CD1c-positive myeloid dendritic cell (primary cell): ENCODE results near the gene SNX20.

Source experiments
- DNase-seq: peaks from one replicate; pipeline ENCODE4 v3.0.0-alpha.2; 2016; ENCODE audit errors: extremely low spot score

Gene SNX20

DNA sequence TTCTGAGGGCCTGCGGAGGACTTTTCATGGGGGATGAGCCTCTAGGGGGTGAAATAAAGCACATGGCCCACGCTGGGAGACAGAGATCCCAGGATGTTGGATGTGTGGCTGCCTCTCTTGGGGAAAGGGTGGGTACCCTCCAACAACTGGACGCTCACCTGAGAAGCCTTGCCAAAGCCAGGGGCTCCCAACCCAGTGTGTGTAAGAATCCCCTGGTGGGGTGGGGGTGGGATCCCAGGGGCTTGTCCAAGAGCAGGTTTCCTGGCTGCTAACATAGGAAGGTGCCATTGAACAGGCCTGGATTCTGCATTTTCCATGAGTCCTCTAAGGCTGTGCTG lies 587 bp downstream of the SNX20 start:
- no peak for DNase-seq

DNA sequence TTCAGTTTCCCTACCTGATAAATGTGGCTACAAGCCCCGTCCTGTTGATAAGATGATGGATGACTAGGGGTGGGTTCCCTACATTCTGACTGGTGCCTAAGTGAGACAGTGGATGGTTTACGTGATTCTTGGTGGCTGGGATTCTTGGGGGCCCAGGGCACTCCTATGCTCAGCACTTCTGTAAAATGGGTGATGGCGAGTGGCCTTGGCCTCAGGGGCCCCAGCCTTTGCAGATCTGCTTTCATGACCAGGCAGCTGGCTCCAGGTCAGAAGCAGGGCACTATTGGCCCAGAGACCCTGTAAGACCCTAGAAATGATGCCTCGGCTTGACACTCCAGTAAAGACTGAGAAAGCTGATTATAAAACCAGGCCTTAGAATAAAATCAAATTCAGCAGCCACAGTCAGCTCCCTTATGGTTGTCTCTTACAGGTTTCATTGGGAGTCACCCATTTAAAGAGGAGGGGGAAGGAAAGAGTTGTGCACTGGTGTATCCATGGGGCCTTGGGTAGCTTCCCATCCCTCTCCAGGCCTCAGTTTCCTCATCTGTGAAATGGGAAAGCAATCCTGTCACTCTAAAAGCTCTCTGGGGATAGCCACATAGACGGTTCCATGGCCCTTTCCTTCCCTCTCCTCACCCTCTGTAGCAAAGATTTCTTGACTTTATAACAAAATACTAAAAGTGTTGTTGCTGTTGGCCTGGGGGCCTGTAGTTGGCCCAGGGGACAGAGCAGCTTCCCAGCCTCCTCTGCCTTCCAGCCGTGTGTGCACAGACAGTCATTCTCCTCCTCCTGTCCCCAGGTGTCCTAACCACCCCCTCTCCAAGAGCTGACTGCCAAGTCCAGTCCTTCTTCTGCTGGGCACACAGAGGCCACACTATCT lies 1.2 kb downstream of the SNX20 start:
- no peak for DNase-seq

DNA sequence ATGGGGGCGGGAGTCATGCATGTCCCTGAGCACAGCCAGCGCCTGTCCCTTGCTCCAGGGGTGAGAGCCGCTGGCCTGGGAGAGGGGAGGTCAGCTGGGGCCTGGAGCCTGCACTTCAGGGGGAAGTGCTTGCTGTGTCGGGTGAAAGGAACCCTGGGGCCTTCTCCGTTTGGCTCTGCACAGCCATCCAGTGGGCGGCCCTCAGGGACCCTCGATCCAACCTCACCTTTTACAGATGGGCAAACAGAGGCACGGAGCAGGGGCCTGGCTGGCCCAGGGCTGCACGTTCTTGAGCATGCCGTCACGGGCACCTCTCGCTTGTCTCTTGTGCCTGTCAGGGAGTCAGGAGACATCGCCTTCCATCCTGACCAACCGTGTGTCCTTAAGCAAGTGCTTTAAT lies 1.8 kb downstream of the SNX20 start:
- no peak for DNase-seq

DNA sequence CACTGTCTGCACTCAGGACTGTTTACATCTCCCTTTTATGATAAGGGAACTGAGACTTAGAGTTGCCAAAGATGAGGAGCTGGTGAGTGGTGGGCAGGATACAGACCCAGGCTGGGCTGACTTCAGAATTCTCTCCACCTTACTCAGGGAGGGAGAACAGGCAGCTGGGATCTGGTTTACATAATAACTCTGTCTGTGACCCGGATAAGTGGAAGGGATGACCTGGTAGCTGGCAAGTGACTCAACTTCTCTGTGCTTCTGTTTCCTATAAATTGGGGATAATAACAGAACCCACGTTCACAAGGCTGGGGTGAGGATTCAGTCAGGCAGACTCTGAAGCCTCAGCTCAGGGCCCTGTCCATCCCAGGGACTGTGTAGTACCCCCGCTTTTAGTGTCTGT lies 2.6 kb downstream of the SNX20 start:
- peak; percentile 61 for DNase-seq

DNA sequence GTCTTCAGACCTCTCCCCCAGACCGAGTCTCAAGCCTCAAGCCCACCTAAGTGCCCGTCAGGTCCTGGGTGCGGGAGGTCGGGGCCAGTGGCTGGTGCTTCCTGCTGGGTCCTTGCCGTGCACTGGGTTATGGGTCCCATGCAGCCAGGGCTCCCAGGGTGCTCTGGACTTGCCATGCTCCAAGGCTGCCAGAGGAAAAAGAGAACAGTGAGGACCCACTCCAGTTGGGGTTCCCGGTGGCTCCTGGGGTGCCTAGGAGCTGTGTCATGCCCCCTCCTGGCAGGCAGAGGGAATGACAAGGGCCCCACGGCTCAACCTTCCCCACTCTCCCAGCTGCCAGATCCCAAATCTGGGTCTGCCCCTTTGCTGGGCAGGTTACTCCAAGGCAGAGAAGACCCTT lies 3.8 kb downstream of the SNX20 start:
- no peak for DNase-seq

DNA sequence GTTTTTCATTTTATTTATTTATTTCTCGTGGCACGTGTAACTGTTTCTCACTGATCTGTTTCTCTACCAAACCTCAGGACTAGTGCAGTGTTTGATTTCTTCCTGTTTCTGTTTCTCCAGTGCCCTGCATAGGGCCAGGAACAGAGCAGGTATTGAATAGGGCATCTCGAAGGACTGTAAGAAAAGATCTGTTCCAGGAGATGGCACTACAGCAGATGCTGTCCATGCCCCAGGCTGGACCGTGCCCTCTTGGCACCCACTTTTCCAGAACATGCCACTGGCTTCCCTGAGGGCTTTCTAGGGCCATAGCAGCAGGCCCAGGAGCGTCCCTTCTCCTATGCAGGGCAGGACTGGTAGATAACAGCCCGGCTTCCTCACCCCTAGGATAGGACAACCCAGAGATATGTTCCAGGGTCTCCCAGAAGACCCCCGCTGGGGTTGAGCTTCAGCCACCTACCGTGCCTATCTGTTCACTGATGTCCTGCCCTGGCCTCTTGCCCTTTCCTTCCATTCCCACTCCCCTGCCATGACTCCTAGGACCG lies 4.4 kb downstream of the SNX20 start:
- DNase-seq: no peak

DNA sequence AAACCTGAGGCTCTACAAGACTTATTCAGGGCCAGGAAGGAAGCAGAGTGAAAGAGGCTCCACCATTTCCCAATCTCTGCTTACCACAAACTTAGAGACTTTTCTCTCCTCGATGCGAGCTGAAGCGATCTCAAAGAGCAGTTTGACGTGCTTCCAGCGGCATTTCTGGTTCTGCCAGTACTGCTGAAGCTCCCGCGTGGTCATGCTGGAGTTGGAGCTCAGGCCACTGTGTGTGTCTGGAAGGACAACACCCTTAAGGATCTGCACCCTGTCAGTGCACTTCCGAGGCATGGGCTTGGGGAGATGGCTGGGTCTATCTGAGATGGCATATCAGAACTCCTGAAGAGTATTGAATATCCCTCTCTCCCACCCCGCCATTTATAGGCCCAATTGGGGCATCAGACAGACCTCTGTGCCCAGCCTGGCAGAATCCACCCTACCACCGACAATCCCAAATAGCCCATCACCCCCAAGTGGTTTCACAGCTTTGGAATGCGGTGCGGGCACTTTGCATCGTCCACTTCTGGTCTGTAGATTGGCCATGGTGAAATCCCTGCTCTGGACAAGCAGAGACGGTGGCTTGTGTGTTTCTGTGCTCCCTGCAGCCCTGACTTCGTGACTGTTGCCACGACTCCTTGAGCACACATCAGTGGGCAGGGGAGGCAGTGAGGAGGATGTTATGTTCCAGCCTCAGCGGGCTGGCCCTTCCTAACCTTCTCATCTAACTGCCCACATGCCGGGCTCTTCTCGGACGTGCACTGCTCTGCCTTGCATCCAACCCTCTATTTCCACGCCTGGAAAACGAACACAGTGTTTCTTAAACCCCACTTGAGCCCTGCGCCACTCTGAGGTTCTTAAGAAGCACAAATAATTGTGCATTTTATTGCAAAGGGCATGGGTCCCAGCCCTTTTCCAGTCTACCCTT lies 5.2 kb downstream of the SNX20 start:
- DNase-seq: no peak

DNA sequence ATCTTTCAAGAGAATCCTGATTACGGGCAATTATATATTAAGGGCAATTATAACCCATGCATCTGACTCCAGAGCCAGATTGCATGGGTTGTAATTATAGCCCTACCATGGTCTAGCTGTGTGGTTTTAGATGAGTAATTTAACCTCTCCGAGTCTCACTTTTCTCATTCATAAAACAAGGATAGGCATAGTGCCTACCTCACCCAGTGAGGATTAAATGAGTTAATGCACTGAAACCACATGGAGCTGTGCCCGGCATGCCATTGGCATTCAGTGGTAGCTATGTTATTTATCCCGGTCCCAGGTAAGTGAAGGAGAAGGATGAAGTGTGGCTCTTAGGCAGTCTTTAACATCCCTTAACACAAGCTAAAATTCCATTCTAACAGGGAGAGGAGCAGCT lies 6.3 kb downstream of the SNX20 start:
- DNase-seq: no peak

DNA sequence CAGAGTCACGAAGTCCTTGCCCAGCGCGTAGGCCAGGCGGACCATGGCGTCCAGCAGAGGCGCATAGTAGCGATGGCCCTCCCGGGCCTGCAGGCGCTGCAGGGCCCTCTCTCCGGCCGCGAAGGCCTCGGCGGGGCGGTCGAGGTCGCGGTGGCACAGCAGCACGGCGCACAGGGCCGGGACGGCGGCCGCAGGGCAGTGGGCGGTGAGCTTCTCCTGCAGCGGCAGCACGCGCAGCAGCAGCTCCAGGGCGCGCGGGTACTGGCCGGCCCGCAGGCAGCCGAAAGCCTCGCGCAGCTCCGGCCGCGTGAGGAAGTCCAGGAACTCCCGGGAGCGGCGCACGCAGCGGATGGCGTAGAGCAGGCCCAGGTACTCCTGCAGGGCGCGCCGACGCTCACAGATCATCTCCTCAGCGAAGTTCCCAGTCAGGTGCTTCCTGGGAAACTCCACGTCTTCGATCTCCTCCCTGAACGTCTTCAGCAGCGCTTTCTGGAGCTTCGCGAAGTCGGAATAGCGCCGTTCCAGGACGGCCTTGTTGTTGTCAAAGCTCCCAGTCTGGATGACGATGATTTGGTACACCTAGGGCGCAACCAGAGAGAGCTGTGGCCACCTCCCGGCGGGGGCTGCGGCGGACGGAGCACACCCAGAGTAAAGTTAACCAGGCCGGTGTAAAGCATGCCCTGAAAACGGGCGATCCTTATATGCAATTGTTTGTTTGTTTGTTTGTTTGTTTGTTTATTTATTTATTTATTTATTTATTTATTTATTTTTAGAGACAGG lies 7.4 kb downstream of the SNX20 start:
- no peak for DNase-seq

DNA sequence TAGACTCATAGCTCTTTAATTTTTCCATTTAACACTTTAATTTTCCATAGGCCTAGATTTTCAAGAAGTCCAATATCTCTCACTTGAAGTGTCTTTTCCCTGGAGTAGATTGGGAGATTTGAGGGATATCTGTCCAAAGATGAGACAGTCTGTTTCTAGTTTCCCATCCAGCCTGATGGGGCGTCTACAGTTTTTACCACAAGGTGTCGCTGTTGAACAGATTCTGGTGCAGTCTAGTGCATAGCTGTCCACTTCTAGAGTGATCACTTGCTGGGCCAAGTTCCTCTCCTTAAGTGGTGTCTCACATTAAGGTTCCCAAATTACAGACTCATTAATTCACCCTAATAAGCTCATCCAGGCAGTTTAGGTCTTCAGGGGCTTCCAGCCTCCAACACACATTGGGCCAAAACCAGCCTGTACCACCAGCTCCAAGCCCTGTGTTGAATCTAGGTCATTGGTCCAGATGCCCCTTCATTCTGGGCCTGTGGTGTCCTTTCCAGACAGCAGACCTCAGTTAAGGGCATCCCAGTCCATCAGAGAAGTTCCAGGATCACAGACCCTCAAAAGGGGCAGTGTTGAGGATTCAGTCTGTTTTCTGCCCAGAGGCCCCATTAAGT lies 9.4 kb downstream of the SNX20 start:
- DNase-seq: peak; percentile 68

DNA sequence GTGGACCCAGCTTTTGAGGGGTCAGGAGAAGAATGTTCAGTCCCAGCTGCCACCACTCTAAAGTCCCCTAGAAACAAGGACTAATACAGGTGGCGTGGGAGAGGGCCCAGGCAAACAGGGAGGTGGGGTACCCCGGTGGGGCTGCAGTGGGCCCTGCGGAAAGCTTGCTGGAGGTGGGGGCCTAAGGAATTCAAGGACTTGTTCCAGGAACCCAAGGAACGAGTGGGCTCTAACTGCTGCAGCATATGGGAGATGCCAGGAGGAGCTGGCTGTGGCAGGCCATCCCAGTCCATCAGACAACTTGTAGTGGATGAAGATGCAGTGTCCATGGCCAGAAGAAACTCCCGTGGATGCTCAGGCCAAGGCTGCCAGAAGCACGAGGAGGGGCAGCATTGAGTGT lies 10.6 kb downstream of the SNX20 start:
- DNase-seq: no peak

DNA sequence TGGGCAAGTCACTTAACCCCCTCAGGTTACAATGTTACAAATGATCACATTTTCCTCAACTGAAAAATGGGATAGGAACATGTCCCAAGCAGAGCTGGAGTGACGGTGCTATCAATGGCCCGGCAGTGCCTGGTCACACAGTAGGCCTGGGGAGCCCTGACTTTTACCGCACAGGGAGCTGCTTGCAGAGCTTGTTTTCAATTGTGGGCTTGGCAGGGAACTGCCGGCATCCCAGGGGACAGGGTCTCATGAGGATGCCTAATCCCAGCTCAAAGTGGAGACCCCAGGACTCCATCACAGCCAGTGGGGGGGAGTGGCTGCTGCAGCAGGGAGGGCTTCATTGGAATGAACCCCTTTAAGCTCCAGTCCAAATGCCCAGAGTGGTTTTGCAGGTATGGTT lies 11.4 kb downstream of the SNX20 start:
- no peak for DNase-seq

DNA sequence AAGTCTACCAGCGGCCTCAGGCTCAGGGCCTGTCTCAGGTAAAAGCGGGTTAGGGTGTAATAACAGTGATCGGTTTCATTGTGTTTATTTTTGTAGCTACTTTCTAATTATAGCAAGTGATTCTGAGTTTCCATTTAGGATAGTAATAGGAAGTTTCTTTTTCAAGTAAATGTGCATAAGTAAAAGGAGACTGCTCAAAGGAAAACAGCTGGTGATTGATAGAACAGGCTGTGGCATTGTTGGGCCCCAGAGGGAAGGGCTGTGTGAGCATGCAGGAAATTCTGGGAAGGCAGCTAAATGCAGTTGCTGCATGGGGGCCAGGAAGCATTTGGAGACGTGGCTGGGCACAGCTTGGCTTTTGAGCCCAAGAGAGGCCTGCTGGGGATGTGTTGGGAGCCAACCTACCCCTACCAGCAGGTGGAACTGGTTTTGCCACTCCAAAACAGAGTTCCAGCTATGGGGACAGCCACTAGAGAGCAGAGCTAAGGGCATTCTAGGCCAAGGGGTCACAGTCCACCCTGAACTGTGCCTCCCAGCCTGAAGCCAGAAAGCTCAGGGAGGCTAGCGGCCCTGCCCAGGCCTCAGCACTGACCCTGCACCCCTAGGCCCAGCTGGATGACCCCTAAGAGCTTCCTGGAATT lies 12.6 kb downstream of the SNX20 start:
- no peak for DNase-seq

DNA sequence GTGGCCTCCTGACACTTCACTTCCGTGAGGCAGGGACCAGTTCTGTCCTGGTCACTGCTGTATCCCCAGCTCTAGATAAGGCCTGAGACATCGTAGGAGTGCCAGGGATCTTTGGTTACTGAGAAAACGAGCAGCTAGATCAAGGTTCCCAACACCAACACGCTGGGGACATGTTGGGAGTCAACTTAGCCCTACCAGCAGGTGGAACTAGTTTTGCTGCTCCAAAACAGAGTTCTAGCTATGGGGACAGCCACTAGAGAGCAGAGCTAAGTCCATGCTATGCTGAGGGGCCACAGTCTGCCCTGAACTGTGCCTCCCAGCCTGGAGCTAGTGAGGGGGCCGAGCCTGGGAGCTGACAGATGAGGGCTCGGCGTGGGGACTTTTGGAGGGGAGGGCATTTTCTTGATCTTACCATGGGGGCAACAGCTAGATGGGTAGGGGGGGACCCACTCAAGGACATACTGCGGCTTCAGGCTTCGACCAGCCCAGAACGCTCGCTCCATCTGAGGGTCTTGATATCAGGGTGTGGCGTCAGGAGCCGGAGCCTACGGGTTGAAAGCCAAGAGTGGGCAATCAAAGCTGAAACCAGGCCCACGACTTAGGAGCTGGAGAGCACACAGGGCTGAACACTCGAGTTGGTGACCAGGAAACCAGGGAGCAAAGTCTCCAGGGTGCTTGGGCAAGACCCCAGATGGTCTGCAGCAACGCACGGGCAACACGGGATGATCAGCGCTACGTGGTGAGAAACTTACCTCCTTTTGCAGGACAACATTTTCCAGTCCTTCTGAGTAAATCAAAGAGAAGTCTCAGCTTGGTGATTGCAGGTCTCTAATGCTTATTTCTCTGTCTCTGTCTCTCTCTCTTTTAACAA lies 13.4 kb downstream of the SNX20 start:
- DNase-seq: no peak

DNA sequence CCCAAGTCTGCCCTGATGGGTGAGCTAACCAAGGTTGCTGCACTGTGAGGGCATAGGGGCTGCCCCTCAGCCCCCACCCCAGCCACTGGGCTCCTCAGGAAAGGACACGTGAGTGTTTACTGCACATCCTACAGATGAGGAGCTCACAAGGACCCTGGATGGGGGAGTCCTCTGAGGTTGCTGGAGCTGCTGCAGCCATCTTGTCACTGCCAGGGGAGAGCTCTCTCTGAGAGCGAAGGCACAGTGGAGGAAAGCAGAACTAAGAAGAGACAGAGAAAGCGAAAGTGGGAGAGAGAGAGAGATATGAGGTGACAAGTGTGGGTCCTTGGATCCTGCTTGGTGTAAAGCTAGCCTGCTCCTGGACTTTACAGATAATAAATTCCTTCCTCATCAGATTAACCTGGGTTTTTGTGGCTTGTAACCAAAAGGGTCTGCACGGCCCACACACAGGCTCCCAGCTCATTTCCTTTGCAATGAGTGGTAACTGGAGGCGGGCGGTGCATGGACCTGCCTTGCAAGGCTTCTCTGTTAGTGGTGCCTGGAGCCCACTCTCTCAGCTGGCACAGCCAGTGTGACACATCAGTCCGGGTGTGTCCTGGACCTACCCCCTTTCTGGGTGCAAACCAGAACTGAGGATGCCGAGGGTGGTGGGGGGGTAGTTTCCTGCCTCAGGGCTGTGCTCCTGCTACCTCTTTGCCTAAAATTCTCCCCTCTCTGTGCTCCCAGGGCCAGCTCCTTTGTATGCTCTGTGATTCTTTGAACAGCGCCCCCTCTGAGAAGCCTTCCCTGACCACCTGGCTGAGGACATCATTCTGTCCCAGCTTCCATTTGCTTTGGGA lies 14.2 kb downstream of the SNX20 start:
- peak; percentile 55 for DNase-seq

DNA sequence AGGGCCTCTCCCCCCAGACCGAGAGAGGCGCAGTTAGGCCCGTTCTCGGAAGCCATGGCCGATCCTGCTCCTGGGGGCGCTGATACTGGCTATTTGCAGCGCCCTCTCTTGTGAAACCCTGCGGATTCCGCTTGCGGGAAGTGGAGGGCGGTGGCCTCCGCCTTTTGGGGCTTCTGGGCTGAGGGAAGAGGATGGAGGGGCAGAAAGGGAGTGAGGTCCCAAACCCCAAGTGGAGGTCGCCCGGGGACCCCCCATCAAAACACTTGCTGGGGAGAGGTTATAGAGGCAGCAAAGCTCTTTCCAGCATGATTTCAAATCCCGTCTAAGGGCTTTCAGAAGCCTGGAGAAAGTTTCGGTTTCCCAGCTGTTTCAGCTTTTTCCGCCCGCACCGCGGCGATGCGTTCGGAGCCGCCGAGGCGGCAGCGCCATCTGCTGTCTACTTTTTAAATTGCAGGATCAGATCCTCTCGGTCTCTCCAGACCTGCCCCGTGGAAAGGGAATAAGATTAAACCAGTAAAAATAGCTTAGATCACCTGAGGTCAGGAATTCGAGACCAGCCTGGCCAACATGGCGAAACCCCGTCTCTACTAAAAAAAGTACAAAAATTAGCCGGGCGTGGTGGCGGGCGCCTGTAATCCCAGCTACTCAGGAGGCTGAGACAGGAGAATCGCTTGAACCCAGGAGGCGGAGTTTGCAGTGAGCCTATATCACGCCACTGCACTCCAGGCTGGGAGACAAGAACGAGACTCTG lies 15.8 kb downstream of the SNX20 start:
- DNase-seq: peak; percentile 87

DNA sequence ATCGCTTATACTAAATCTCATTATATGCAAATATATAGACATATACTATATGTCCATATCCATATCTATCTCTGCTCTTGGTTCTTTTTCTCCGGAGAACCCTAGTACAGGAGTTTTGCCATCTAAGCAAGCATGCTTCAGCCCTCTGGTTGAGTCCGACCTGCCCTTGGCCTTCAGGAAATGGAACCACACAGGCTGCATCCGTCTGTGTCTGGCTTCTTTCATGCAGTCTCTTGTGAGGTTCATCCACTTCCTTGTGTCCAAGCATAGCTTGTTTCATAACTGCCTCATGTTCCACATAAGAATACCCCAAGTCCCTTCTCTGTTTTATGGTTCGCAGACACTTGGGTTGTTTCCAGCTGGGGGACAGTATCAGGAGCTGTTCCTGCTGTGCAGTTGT lies 16.8 kb downstream of the SNX20 start:
- DNase-seq: no peak

DNA sequence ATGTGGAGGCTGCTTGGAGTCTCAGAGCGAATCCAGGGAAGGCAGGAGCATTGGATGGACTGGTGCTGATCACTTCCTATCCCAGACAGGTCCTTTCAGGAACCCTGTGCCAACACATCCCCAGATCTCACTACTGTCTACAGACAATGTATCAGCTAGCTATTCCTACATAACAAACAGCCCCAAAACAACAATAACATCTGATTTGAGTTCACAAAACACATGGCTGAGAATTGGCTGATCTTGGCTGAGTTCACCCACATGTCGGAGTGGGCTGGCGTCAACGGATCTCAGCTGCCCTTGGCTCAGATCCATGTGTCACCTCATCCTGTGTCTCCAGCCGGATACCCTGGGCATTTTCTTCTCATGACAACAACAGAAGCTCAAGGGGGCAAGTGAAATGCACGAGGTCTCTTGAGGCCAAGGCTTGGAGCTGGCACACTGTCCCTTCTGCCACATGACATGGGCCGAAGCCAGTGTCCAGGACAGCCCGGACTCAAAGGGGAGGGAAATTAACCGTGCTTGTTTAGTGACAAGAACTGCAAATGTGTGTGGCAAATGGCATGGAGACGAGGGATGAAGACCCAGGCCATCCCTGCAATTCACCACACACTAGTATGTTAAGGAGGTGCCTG lies 18.7 kb downstream of the SNX20 start:
- DNase-seq: no peak
